22Rv1 (cell line): ENCODE data around the gene SOWAHD.

Experiments used
- ZFX ChIP-seq: fragments of 450-650 bp; IDR thresholded peaks from 2 replicates; pipeline ENCODE4 v1.6.1; 2017; ENCODE audit warnings: antibody characterized with exemption, borderline replicate concordance
- TF ChIP-seq, protein P1 (sequence below): fragments of 450-650 bp; IDR thresholded peaks from 2 replicates; pipeline ENCODE4 v1.5.1; 2017; ENCODE audit warnings: mild to moderate bottlenecking

DNA sequence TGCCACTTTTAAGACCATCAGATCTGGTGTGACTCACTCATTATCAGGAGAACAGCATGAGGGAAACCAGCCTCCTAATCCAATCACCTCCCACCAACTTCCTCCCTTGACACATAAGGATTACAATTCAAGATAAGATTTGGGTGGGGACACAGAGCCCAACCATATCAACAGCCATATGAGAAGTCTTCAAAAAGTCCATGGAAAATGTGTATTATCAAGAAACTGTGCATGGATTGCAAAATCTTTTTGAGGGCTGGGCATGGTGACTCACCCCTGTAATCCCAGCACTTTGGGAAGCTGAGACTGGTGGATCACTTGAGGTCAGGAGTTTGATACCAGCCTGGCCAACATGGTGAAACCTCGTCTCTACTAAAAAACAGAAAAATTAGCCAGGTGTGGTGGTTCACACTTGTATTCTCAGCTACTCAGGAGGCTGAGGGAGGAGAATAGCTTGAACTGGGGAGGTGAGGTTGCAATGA lies 50.8 kb downstream of the SOWAHD start:
- TF ChIP-seq, protein P1, sequence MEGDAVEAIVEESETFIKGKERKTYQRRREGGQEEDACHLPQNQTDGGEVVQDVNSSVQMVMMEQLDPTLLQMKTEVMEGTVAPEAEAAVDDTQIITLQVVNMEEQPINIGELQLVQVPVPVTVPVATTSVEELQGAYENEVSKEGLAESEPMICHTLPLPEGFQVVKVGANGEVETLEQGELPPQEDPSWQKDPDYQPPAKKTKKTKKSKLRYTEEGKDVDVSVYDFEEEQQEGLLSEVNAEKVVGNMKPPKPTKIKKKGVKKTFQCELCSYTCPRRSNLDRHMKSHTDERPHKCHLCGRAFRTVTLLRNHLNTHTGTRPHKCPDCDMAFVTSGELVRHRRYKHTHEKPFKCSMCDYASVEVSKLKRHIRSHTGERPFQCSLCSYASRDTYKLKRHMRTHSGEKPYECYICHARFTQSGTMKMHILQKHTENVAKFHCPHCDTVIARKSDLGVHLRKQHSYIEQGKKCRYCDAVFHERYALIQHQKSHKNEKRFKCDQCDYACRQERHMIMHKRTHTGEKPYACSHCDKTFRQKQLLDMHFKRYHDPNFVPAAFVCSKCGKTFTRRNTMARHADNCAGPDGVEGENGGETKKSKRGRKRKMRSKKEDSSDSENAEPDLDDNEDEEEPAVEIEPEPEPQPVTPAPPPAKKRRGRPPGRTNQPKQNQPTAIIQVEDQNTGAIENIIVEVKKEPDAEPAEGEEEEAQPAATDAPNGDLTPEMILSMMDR = no peak
- no peak for TF ChIP-seq ZFX
